Measurements from ENCODE around the gene PHF2. TPM values are rescaled to one million over a fixed set of nuclear protein-coding genes. Genes with fewer than 3 reads are reported as not detected.

PHF2 gene
- total RNA-seq, 1 donor from 2014 or later = 25.4 TPM

DNA sequence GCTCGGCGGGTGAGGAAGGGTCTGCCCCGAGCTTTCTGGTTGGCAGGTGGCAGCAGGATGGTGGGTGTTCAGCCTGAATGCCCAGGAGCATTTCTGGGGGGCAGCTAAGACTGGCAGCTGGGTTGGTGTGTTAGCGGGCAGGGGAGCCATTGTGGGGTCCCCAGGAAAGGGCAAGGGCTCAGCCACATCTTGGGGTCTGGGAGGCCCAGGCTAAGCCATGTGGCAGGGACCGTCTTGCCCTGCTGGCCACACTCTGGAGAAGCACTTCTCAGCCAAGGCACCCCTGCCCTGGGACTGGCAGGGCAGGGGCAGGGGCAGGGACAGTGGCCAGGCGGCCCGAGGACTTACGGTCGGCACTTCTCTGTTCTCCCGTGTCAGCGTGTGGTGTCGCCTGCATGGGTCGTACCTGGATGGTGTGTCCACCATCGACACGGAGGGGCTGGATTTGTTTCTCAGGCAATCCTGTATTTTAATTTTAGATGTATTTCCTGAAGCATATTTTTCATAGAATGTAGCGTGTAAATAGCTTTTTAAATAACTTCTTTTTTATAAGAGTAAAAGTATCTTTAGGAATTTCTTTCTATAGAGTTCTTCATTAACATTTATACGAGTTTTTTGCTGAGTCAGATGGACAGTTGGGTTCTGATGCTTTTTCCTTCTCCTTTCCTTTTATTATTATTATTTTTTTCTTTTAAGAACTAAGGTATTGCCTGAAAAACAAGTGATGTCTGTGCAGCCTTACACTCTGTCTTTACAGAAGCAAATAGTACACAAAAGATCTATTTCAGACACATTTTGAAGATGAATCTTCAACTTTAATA, 102.0 kb downstream of the PHF2 start:
- no peak for ATAC-seq (ENCODE audit: poor library complexity)
- intact Hi-C loops (cut with DNase I) = no loop called here
- peak; percentile 30 for DNase-seq

- DNase-seq (no peak), ATAC-seq (ENCODE audit: poor library complexity) (no peak)
- intact Hi-C loops (cut with DNase I) = no loop called here
Observed at GRCh38 chr9:93679536-93680442, 103.4 kb downstream of the PHF2 start.

DNA sequence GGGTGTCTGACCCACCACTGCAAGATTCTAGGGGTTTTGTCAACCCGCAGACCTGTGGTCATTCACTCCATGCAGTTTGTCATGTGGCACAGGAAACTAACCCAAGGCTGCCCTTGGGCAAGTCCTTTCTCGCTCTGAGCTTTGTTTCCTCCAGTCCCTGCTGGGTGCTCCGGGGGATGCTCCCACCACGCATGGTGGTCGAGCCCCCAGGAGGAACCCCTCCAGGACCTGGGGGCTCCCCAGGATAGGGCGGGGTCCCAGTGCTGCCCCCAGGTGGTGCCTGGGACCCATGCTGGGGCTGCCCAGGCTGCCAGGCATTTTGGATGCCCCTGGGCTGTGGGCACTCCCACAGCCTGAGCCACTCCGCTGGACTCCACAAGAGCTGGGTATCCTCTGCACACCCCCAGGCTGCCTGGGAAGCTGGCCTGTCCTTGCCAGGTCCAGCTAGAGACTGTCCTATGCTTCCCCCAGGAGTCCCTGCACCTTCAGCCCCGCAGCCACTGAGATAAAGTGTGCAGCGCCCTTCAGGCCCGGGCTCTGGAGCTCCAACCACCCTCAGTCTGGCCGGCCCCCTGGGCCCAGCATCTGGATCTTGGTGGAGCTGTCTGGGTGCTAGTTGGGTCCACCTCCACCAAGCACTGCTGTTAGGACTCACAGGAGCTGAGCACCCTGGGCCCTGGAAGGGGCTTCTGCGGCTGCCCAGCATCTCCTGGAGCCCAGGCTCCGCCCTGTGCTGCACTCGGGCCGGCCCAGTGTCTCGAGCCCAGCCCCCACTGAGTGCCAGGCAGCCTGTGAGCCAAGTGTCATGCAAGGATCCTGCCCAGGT, 104.3 kb downstream of the PHF2 start:
- DNase-seq (no peak), ATAC-seq (ENCODE audit: poor library complexity) (peak; percentile 4)
- intact Hi-C loops (cut with DNase I) = no loop called here

- intact Hi-C loops (cut with DNase I) = loop anchor here (2.0 kb wide), 1 partner anchor 281 kb away; no protein-coding TSS in a partner anchor
- DNase-seq (no peak), ATAC-seq (ENCODE audit: poor library complexity) (peak; percentile 17)
Observed at GRCh38 chr9:93681269-93682154, 105.1 kb downstream of the PHF2 start.

DNA sequence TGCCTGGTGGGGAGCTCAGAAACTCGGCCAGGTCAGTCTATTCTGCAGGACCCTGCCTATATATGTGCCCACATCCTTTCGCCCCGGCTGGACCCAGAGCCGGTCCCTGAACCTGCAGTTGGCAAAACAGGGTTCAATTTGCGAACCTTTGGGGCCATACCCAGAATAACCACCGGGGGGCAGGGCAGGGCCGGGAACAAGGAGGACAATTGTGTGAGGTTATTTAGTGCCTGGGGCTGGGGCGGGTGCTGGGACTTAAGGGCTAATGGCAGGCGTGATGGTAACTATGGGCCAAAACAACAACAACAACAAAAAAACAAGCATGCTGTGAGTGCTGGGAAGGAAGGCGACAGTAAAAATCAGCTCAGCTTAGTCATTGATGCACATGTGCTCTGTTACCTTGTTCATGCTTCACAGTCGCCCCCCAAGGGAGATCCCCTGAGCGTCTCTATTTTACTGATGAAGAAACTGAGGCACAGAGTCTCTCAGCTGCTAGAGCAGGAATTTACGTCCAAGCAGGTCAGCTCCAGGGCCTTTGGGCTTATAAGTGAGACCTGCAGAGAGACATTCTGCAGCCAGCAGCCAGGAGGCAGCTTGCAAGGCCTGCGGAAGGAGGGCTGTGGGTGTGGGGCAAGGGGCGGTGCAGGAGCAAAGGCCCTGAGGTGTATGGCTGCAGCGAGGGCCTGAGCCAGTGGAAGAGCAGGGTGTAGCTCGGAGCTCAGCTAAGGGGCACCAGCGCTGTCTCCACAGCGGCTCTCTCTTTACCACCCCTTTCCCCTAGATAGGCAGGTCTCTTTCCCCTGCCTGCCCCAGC, 106.0 kb downstream of the PHF2 start:
- ATAC-seq (ENCODE audit: poor library complexity) (peak; percentile 73), DNase-seq (peak; percentile 76)
- intact Hi-C loops (cut with DNase I) = loop anchor here (2.0 kb wide), 1 partner anchor 280 kb away; no protein-coding TSS in a partner anchor

DNA sequence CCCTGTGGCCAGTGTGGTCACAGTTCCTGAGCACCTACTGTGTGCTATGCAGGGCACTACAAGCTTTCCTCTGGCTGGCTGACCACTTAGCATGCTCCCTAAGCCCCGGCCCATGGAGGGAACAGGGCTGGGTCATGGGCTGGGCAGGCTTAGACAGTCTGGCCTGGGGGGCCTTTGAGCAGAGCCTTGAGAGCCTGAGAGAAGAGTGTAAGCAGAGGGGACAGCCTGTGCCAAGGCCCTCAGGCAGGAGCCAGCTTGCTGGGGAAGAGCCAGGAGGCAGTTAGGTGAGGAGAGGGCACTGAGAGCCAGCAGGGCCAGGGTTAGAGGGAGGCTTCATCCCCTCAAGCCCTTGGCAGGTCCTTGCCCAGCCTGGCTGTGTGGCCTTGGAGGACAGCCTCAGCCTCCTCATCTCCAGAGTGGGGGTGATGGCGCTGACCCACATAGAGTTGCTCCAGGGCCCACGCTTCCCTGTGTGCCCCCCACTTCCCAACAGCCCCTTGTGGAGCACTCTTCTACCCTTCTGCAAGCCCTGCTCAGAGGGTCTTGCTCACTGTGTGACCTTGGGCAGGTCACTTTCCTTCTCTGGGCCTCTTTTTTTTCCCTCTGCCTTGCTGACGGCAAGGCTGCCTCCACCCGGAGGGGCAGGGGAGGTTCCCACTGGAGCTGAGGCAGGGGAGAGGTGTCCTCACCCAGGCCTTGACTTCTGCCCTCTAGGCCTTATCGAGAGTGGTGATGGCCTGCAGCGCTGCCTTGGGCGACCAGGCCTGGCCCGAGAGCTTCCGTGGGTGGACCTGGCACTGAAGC, 107.1 kb downstream of the PHF2 start:
- intact Hi-C loops (cut with DNase I) = loop anchor here (2.0 kb wide), 1 partner anchor 279 kb away; no protein-coding TSS in a partner anchor
- DNase-seq = no peak
- ATAC-seq (ENCODE audit: poor library complexity) = no peak

- DNase-seq = no peak
- no peak for ATAC-seq (ENCODE audit: poor library complexity)
- intact Hi-C loops (cut with DNase I) = no loop called here
Observed at GRCh38 chr9:93684161-93684765, 107.9 kb downstream of the PHF2 start.

DNA sequence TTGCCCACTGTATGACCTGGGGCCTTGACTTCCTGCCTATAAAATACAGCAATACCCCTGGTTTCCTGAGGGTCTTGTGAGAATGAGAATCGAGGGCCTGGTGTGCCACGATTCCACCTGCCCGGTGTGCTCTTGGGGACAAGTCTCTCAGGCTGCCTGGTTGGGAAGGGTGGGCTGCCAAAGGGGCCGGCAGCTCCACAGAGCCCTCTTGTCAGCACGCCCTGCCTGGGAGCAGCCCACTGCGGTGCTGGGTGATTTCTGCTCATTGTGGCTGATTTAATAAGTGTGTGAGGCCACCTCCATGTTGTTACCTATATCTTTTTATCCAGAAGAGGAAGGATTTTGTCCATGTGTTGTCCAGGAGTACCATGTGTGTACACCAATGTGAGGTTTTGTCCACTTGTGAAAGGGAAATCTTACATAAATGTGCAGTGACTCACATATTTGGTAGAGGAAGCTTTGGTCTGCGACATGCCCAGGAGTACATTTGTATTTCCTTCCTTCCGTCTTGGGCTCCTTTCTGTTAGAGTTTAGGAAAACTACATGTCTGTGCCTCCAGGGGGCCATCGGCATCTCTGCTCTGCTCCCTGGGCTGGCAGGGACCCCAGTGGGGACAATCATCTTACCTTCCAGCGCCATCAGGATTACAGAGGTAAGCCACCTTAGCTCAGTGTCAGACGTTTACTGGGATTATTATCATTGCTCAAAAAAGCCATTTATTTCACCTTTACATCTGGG, 108.6 kb downstream of the PHF2 start:
- DNase-seq (no peak), ATAC-seq (ENCODE audit: poor library complexity) (no peak)
- intact Hi-C loops (cut with DNase I) = no loop called here

GRCh38 chr9:93686127-93686879, 109.9 kb downstream of the PHF2 start:
- ATAC-seq (ENCODE audit: poor library complexity) (no peak), DNase-seq (no peak)
- intact Hi-C loops (cut with DNase I) = no loop called here

DNA sequence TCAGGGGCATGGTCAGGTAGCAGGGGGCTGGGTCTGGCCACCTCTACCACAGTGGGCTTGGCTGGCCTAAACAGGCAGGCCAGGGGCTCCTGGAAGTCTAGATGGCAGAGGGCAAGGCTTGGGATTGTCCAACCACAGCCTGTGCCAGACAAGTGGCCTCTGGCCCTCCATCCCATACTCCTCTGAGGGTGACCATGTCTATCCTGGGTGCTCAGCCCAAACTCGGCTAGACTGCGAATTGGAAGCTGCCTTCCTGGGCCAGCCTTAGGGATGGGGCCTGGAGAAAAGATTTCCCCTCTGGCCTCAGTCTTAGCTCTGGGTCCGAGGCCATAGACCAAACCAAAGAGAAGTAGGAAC, 110.5 kb downstream of the PHF2 start:
- ATAC-seq (ENCODE audit: poor library complexity) = no peak
- intact Hi-C loops (cut with DNase I) = no loop called here
- no peak for DNase-seq

DNA sequence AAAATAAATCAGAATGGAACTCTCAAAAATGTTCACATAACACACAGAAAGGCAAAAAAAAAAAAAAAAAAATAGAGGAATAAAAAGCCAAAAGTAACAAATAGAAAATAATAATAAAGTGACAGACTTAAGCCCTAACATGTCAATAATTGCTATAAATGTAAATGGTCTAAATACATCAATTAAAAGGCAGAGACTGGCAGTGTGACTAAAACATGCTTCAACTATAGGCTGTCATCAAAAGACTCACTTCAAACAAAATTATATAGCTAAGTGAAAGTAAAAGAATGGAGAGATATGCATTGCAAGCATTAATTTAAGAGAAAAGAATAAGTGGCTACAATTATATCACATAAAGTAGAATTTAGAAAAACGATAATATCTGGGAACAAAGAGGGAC, 114.2 kb downstream of the PHF2 start:
- ATAC-seq (ENCODE audit: poor library complexity) = no peak
- intact Hi-C loops (cut with DNase I) = no loop called here
- no peak for DNase-seq

DNA sequence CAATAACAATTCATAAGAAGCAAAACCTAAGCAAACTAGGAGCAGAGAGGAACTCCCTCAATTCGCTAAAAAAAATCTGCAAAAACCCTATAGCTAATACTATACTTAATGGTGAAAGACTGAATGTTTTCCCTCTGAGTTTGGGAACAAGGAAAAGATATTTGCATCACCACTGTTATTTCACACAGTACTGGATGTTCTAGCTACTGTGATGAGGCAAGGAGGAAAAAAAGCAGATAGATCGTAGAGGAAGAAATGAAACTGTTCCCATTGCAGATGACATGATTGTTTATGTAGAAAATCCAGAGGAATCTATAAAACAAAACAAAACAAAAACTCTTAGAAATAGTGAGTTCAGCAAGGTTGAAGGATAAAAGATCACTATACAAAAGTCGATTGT, 116.7 kb downstream of the PHF2 start:
- no peak for ATAC-seq (ENCODE audit: poor library complexity)
- intact Hi-C loops (cut with DNase I) = no loop called here
- DNase-seq = no peak

- ATAC-seq (ENCODE audit: poor library complexity) (no peak), DNase-seq (no peak)
- intact Hi-C loops (cut with DNase I) = no loop called here
Observed at GRCh38 chr9:93697352-93698139, 121.2 kb downstream of the PHF2 start.

Measured in Right ventricle myocardium superior (tissue), 1 donor.